SK-N-SH (cell line): Measurements from ENCODE around the gene IL10RB. TPM values are rescaled to one million over a fixed set of nuclear protein-coding genes. Genes with fewer than 3 reads are reported as not detected.

Experiments
- CTCF ChIA-PET: fragments of 300-600, 350-600 bp; formaldehyde crosslinking; extraction: SDS; loops from one replicate; lab custom pipeline; 2021; lab: Yijun Ruan, JAX
- POLR2A ChIA-PET: fragments of 350-600 bp; sonication (Branson Sonifier 250); formaldehyde crosslinking; extraction: SDS; loops from one replicate; lab custom pipeline; 2020; ENCODE audit warnings: antibody characterized with exemption, inconsistent platforms; lab: Yijun Ruan, JAX
- DNase-seq: peaks from one replicate; pipeline ENCODE4 v3.0.0; 2012
- H2AFZ ChIP-seq: fragments of 200-600 bp; sonication (generic); 2 replicates; pipeline ENCODE4 v1.8.1; 2016; ENCODE audit warnings: antibody characterized with exemption, mild to moderate bottlenecking, low read depth
- H3F3A ChIP-seq: fragments of 200-600 bp; sonication (generic); replicated peaks from 2 replicates; pipeline ENCODE3; 2016; ENCODE audit warnings: antibody characterized with exemption, mild to moderate bottlenecking; ENCODE audit not compliant: insufficient read depth
- H3K27ac ChIP-seq, 2 experiments: fragments of 200-500 bp in 1 of 2; fragments of 200-600 bp in 1 of 2; sonication (Bioruptor generic) in 1 of 2; sonication (generic), shearing (Covaris generic) in 1 of 2; 2 replicates each; pipeline versions ENCODE4 v1.5.1 to v1.6.1; 2014 to 2016; ENCODE audit warnings: low read depth in 2 of 2, inconsistent platforms in 1 of 2, low read length in 1 of 2, mild to moderate bottlenecking in 1 of 2, mixed read lengths in 1 of 2
- H3K27me3 ChIP-seq: fragments of 200-600 bp; sonication (generic), shearing (Covaris generic); 2 replicates; pipeline ENCODE4 v1.6.1; 2016; ENCODE audit warnings: mixed run types; ENCODE audit not compliant: insufficient read depth
- H3K36me3 ChIP-seq, 2 experiments: fragments of 200-500 bp in 1 of 2; fragments of 200-600 bp in 1 of 2; sonication (Bioruptor generic) in 1 of 2; sonication (generic) in 1 of 2; replicated peaks in 1 of 2; 2 replicates each; pipeline versions ENCODE3 to v1.5.1; 2014 to 2016; ENCODE audit warnings: low read length in 1 of 2, mild to moderate bottlenecking in 1 of 2; ENCODE audit not compliant: insufficient read depth in 2 of 2, control insufficient read depth in 1 of 2
- H3K4me1 ChIP-seq, 2 experiments: fragments of 200-500 bp in 1 of 2; fragments of 200-600 bp in 1 of 2; sonication (Bioruptor generic) in 1 of 2; sonication (generic), shearing (Covaris generic) in 1 of 2; 2 replicates each; pipeline versions ENCODE4 v1.5.1 to v1.6.1; 2014 to 2016; ENCODE audit warnings: low read depth in 1 of 2, low read length in 1 of 2, mixed run types in 1 of 2; ENCODE audit not compliant: insufficient read depth in 2 of 2, control insufficient read depth in 1 of 2
- H3K4me2 ChIP-seq: fragments of 200-600 bp; sonication (generic), shearing (Covaris generic); 2 replicates; pipeline ENCODE4 v1.6.1; 2017; ENCODE audit warnings: mixed run types
- H3K4me3 ChIP-seq, 2 experiments: fragments of 200-500 bp in 1 of 2; fragments of 200-600 bp in 1 of 2; sonication (Bioruptor generic) in 1 of 2; sonication (generic), shearing (Covaris generic) in 1 of 2; 2 replicates each; pipeline versions ENCODE4 v1.5.1 to v1.8.1; 2014 to 2016; ENCODE audit warnings: low read depth in 2 of 2, inconsistent platforms in 1 of 2, low read length in 1 of 2, mild to moderate bottlenecking in 1 of 2, mixed read lengths in 1 of 2, moderate library complexity in 1 of 2
- H3K79me2 ChIP-seq: fragments of 200-600 bp; sonication (generic); 2 replicates; pipeline ENCODE4 v1.8.1; 2017; ENCODE audit warnings: mild to moderate bottlenecking; ENCODE audit not compliant: insufficient read depth
- H3K9ac ChIP-seq: fragments of 200-600 bp; sonication (generic); 2 replicates; pipeline ENCODE4 v1.6.1; 2017; ENCODE audit warnings: mixed run types
- H3K9me2 ChIP-seq: fragments of 200-600 bp; sonication (generic); 2 replicates; pipeline ENCODE4 v1.6.1; 2017; ENCODE audit warnings: mixed run types
- H3K9me3 ChIP-seq: fragments of 200-600 bp; sonication (generic); 2 replicates; pipeline ENCODE4 v1.6.1; 2017; ENCODE audit warnings: mixed run types, mild to moderate bottlenecking, moderate library complexity
- H4K20me1 ChIP-seq: fragments of 200-600 bp; sonication (generic); 2 replicates; pipeline ENCODE4 v1.6.1; 2017; ENCODE audit warnings: mild to moderate bottlenecking, mixed run types; ENCODE audit not compliant: insufficient read depth
- CHD2 ChIP-seq: fragments of 150-350 bp; IDR thresholded peaks from 2 replicates; pipeline ENCODE4 v1.6.1; 2018; ENCODE audit warnings: low read length; ENCODE audit not compliant: partially characterized antibody
- FOSL2 ChIP-seq: IDR thresholded peaks from 2 replicates; pipeline ENCODE4 v1.4.0; 2012; ENCODE audit warnings: low read depth, mild to moderate bottlenecking, moderate library complexity, borderline replicate concordance
- FOXJ3 ChIP-seq: sonication (generic); formaldehyde crosslinking; IDR thresholded peaks from 2 replicates; pipeline ENCODE4 v1.5.1; 2020; ENCODE audit warnings: mild to moderate bottlenecking, missing genetic modification reagents
- GABPA ChIP-seq: IDR thresholded peaks from 2 replicates; pipeline ENCODE4 v1.4.0; 2012; ENCODE audit warnings: low read depth, mild to moderate bottlenecking
- GATA2 ChIP-seq: sonication (generic); formaldehyde crosslinking; IDR thresholded peaks from 2 replicates; pipeline ENCODE4 v1.5.0; 2020; ENCODE audit warnings: mild to moderate bottlenecking, missing genetic modification reagents
- IRF3 ChIP-seq: fragments of 150-350 bp; IDR thresholded peaks from 2 replicates; pipeline ENCODE4 v1.6.1; 2016; ENCODE audit warnings: mild to moderate bottlenecking, low read depth, low read length
- JUND ChIP-seq: IDR thresholded peaks from 2 replicates; pipeline ENCODE4 v1.4.0; 2012
- MXI1 ChIP-seq: IDR thresholded peaks from 2 replicates; pipeline ENCODE4 v1.6.1; 2012; ENCODE audit warnings: mild to moderate bottlenecking, low read depth, low read length, improper control_type of control experiment
- POLR2AphosphoS5 ChIP-seq: IDR thresholded peaks from 2 replicates; pipeline ENCODE4 v1.6.1; 2012; ENCODE audit warnings: low read depth, low read length
- RAD21 ChIP-seq: IDR thresholded peaks from 2 replicates; pipeline ENCODE4 v1.6.1; 2012; ENCODE audit warnings: mild to moderate bottlenecking, low read length
- TAF1 ChIP-seq: IDR thresholded peaks from 2 replicates; pipeline ENCODE4 v1.6.1; 2012; ENCODE audit warnings: low read depth, mild to moderate bottlenecking, low read length, moderate library complexity, borderline replicate concordance
- TEAD4 ChIP-seq: IDR thresholded peaks from 2 replicates; pipeline ENCODE4 v1.4.0; 2012; ENCODE audit warnings: mild to moderate bottlenecking, borderline replicate concordance; ENCODE audit not compliant: insufficient read depth
- YY1 ChIP-seq: IDR thresholded peaks from 2 replicates; pipeline ENCODE4 v1.4.0; 2012; ENCODE audit warnings: low read depth, mild to moderate bottlenecking
- WGBS: methylation state at CpG from one replicate; pipeline ENCODE4 v1.1.6; 2017; ENCODE audit warnings: low lambda C conversion rate; 5-methylcytosine and 5-hydroxymethylcytosine counted together
- polyA plus RNA-seq, 3 experiments: library from polyadenylated mRNA; depleted of rRNA; stranded (reverse); fragments of >200 nt; gene quantifications; 2 replicates each; pipeline ENCODE4 v1.2.3, GENCODE V29; 2012
- TF ChIP-seq, protein P1 (sequence below): fragments of 150-350 bp; IDR thresholded peaks from 2 replicates; pipeline ENCODE4 v1.6.1; 2017; ENCODE audit warnings: antibody characterized with exemption, low read length, low read depth, borderline replicate concordance
- TF ChIP-seq, protein P2 (sequence below): IDR thresholded peaks from 2 replicates; pipeline ENCODE4 v1.6.1; 2012; ENCODE audit warnings: mild to moderate bottlenecking, low read depth, low read length, moderate library complexity
- TF ChIP-seq, protein P3 (sequence below): IDR thresholded peaks from 2 replicates; pipeline ENCODE4 v1.4.0; 2012; ENCODE audit warnings: low read depth
- TF ChIP-seq, protein P4 (sequence below): IDR thresholded peaks from 2 replicates; pipeline ENCODE4 v1.4.0; 2012; ENCODE audit warnings: low read depth, borderline replicate concordance

Gene IL10RB
- polyA plus RNA-seq, 1 of the 3 experiments (the other 2 are of a cell fraction) = 20.1 TPM

- no peak overlapping the region for H3K4me2 ChIP-seq
- TF ChIP-seq POLR2AphosphoS5 = no peak
- TF ChIP-seq, protein P1, sequence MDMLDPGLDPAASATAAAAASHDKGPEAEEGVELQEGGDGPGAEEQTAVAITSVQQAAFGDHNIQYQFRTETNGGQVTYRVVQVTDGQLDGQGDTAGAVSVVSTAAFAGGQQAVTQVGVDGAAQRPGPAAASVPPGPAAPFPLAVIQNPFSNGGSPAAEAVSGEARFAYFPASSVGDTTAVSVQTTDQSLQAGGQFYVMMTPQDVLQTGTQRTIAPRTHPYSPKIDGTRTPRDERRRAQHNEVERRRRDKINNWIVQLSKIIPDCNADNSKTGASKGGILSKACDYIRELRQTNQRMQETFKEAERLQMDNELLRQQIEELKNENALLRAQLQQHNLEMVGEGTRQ = no peak
- no peak for TF ChIP-seq JUND
- TF ChIP-seq FOSL2 = no peak
- TF ChIP-seq CHD2 = no peak
- TF ChIP-seq, protein P2, sequence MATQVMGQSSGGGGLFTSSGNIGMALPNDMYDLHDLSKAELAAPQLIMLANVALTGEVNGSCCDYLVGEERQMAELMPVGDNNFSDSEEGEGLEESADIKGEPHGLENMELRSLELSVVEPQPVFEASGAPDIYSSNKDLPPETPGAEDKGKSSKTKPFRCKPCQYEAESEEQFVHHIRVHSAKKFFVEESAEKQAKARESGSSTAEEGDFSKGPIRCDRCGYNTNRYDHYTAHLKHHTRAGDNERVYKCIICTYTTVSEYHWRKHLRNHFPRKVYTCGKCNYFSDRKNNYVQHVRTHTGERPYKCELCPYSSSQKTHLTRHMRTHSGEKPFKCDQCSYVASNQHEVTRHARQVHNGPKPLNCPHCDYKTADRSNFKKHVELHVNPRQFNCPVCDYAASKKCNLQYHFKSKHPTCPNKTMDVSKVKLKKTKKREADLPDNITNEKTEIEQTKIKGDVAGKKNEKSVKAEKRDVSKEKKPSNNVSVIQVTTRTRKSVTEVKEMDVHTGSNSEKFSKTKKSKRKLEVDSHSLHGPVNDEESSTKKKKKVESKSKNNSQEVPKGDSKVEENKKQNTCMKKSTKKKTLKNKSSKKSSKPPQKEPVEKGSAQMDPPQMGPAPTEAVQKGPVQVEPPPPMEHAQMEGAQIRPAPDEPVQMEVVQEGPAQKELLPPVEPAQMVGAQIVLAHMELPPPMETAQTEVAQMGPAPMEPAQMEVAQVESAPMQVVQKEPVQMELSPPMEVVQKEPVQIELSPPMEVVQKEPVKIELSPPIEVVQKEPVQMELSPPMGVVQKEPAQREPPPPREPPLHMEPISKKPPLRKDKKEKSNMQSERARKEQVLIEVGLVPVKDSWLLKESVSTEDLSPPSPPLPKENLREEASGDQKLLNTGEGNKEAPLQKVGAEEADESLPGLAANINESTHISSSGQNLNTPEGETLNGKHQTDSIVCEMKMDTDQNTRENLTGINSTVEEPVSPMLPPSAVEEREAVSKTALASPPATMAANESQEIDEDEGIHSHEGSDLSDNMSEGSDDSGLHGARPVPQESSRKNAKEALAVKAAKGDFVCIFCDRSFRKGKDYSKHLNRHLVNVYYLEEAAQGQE = no peak
- no peak for TF ChIP-seq YY1
- no peak for TF ChIP-seq IRF3
- TF ChIP-seq TAF1 = no peak
- TF ChIP-seq FOXJ3 (CRISPR knock-in tag) = no peak
- no peak for TF ChIP-seq GATA2 (CRISPR knock-in tag)
- TF ChIP-seq RAD21 = no peak
- no peak for TF ChIP-seq TEAD4
- no peak for TF ChIP-seq MXI1
- TF ChIP-seq, protein P3, sequence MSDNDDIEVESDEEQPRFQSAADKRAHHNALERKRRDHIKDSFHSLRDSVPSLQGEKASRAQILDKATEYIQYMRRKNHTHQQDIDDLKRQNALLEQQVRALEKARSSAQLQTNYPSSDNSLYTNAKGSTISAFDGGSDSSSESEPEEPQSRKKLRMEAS = no peak
- no peak for TF ChIP-seq GABPA
- TF ChIP-seq, protein P4, sequence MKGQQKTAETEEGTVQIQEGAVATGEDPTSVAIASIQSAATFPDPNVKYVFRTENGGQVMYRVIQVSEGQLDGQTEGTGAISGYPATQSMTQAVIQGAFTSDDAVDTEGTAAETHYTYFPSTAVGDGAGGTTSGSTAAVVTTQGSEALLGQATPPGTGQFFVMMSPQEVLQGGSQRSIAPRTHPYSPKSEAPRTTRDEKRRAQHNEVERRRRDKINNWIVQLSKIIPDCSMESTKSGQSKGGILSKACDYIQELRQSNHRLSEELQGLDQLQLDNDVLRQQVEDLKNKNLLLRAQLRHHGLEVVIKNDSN = no peak
- DNase-seq = no peak
- no peaks in the 10 kb centered on the region for H3K79me2 ChIP-seq
- H3K9ac ChIP-seq = no peak overlapping the region
- H3K36me3 ChIP-seq = peaks cover 7 to 37% of the 10 kb centered on the region in 2 experiments
- WGBS = 89% methylated on average over 5 of the region's 6 CpGs
- H2AFZ ChIP-seq = no peak overlapping the region
- H3K4me1 ChIP-seq = peaks cover 0 to 8% of the 10 kb centered on the region in 2 experiments; a peak in 1 of 4 replicates
- H3K9me3 ChIP-seq = no peaks in the 10 kb centered on the region
- H3K27me3 ChIP-seq = no peaks in the 10 kb centered on the region
- ChIA-PET CTCF (no interaction called here), POLR2A (no interaction called here)
- H3K9me2 ChIP-seq = no peaks in the 10 kb centered on the region
- no peaks in the 10 kb centered on the region for H4K20me1 ChIP-seq
- H3F3A ChIP-seq = no peaks in the 10 kb centered on the region
- no peak overlapping the region for H3K27ac ChIP-seq
- no peak overlapping the region for H3K4me3 ChIP-seq
Observed at GRCh38 chr21:33273044-33273443, 6.9 kb downstream of the IL10RB start.
